Ishikawa (cell line): ENCODE data around the gene NRXN3.

Experiments
- CEBPB ChIP-seq: IDR thresholded peaks from 2 replicates; pipeline ENCODE4 v1.6.1; 2012
- CREB1 ChIP-seq: IDR thresholded peaks from 2 replicates; pipeline ENCODE4 v1.6.1; 2012; ENCODE audit warnings: low read depth
- EGR1 ChIP-seq: IDR thresholded peaks from 2 replicates; pipeline ENCODE4 v1.6.1; 2012
- EP300 ChIP-seq: IDR thresholded peaks from 2 replicates; pipeline ENCODE4 v1.6.1; 2012; ENCODE audit warnings: borderline replicate concordance
- FOXM1 ChIP-seq: IDR thresholded peaks from 2 replicates; pipeline ENCODE4 v1.6.1; 2012; ENCODE audit warnings: low read depth, borderline replicate concordance
- MAX ChIP-seq: IDR thresholded peaks from 2 replicates; pipeline ENCODE4 v1.6.1; 2012
- NFIC ChIP-seq: IDR thresholded peaks from 2 replicates; pipeline ENCODE4 v1.6.1; 2012
- REST ChIP-seq: IDR thresholded peaks from 2 replicates; pipeline ENCODE4 v1.6.1; 2012; ENCODE audit warnings: low read depth, mild to moderate bottlenecking
- TEAD4 ChIP-seq: IDR thresholded peaks from 2 replicates; pipeline ENCODE4 v1.6.1; 2012
- USF1 ChIP-seq: IDR thresholded peaks from 2 replicates; pipeline ENCODE4 v1.6.1; 2012
- YY1 ChIP-seq: IDR thresholded peaks from 2 replicates; pipeline ENCODE4 v1.6.1; 2012; ENCODE audit warnings: low read depth

GRCh38 chr14:79057333-79057732 lies 887.2 kb downstream of the NRXN3 start:
- TF ChIP-seq USF1 (no peak), YY1 (no peak), REST (no peak), TEAD4 (no peak), MAX (no peak), EGR1 (no peak), EP300 (no peak), CEBPB (no peak), NFIC (no peak), CREB1 (no peak), FOXM1 (no peak)
